ENCODE data around the gene SEPTIN12.

Gene SEPTIN12

GRCh38 chr16:4828567-4829321 lies 40.6 kb upstream of the SEPTIN12 start:
- H3K4me3 ChIP-seq (ENCODE audit: low read length), result no peak overlapping the region
- no peak for TF ChIP-seq CTCF (conservative IDR thresholded peaks at IDR 0.05; ENCODE audit: low read length)
- no peak for DNase-seq (ENCODE audit: low read depth)

- TF ChIP-seq CTCF (conservative IDR thresholded peaks at IDR 0.05; ENCODE audit: low read length), result no peak
- H3K4me3 ChIP-seq (ENCODE audit: low read length), result no peak overlapping the region
- DNase-seq (ENCODE audit: low read depth), result no peak
Observed at GRCh38 chr16:4826980-4827379, 38.8 kb upstream of the SEPTIN12 start.

GRCh38 chr16:4826526-4826925 lies 38.4 kb upstream of the SEPTIN12 start:
- no peak for DNase-seq (ENCODE audit: low read depth)
- TF ChIP-seq CTCF (conservative IDR thresholded peaks at IDR 0.05; ENCODE audit: low read length), result no peak
- H3K4me3 ChIP-seq (ENCODE audit: low read length), result no peak overlapping the region

- no peak for DNase-seq (ENCODE audit: low read depth)
- H3K4me3 ChIP-seq (ENCODE audit: low read length), result no peak overlapping the region
- no peak for TF ChIP-seq CTCF (conservative IDR thresholded peaks at IDR 0.05; ENCODE audit: low read length)
Observed at GRCh38 chr16:4825196-4825595, 37.1 kb upstream of the SEPTIN12 start.

- no peak for DNase-seq (ENCODE audit: low read depth)
- TF ChIP-seq CTCF (conservative IDR thresholded peaks at IDR 0.05; ENCODE audit: low read length), result no peak
- no peak overlapping the region for H3K4me3 ChIP-seq (ENCODE audit: low read length)
Observed at GRCh38 chr16:4820652-4821051, 32.5 kb upstream of the SEPTIN12 start.

- TF ChIP-seq CTCF (conservative IDR thresholded peaks at IDR 0.05; ENCODE audit: low read length), result no peak
- no peak for DNase-seq (ENCODE audit: low read depth)
Observed at GRCh38 chr16:4814542-4815173, 26.5 kb upstream of the SEPTIN12 start.

GRCh38 chr16:4814046-4814445 lies 25.9 kb upstream of the SEPTIN12 start:
- DNase-seq (ENCODE audit: low read depth), result no peak
- no peak for TF ChIP-seq CTCF (conservative IDR thresholded peaks at IDR 0.05; ENCODE audit: low read length)
- no peak overlapping the region for H3K4me3 ChIP-seq (ENCODE audit: low read length)

More at GRCh38 chr16:4814542-4815173, 26.5 kb upstream of the SEPTIN12 start:
- no peak overlapping the region for H3K4me3 ChIP-seq (ENCODE audit: low read length)

All from AG10803 (cell line).